SK-N-SH (cell line): ENCODE results near the gene TMEM132D. TPM values are rescaled to one million over a fixed set of nuclear protein-coding genes. Genes with fewer than 3 reads are reported as not detected.
"Not testable (repeated sequence)": the region's sequence is repeated elsewhere in the genome, so short reads cannot be mapped to it uniquely, and the experiment has no call there.

Source experiments
- CTCF ChIA-PET: fragments of 300-600, 350-600 bp; formaldehyde crosslinking; extraction: SDS; loops from one replicate; lab custom pipeline; 2021; lab: Yijun Ruan, JAX
- POLR2A ChIA-PET: fragments of 350-600 bp; sonication (Branson Sonifier 250); formaldehyde crosslinking; extraction: SDS; loops from one replicate; lab custom pipeline; 2020; ENCODE audit warnings: antibody characterized with exemption, inconsistent platforms; lab: Yijun Ruan, JAX
- DNase-seq: peaks from one replicate; pipeline ENCODE4 v3.0.0; 2012
- H2AFZ ChIP-seq: fragments of 200-600 bp; sonication (generic); 2 replicates; pipeline ENCODE4 v1.8.1; 2016; ENCODE audit warnings: antibody characterized with exemption, mild to moderate bottlenecking, low read depth
- H3F3A ChIP-seq: fragments of 200-600 bp; sonication (generic); replicated peaks from 2 replicates; pipeline ENCODE3; 2016; ENCODE audit warnings: antibody characterized with exemption, mild to moderate bottlenecking; ENCODE audit not compliant: insufficient read depth
- H3K27ac ChIP-seq, 2 experiments: fragments of 200-500 bp in 1 of 2; fragments of 200-600 bp in 1 of 2; sonication (Bioruptor generic) in 1 of 2; sonication (generic), shearing (Covaris generic) in 1 of 2; 2 replicates each; pipeline versions ENCODE4 v1.5.1 to v1.6.1; 2014 to 2016; ENCODE audit warnings: low read depth in 2 of 2, inconsistent platforms in 1 of 2, low read length in 1 of 2, mild to moderate bottlenecking in 1 of 2, mixed read lengths in 1 of 2
- H3K27me3 ChIP-seq: fragments of 200-600 bp; sonication (generic), shearing (Covaris generic); 2 replicates; pipeline ENCODE4 v1.6.1; 2016; ENCODE audit warnings: mixed run types; ENCODE audit not compliant: insufficient read depth
- H3K36me3 ChIP-seq, 2 experiments: fragments of 200-500 bp in 1 of 2; fragments of 200-600 bp in 1 of 2; sonication (Bioruptor generic) in 1 of 2; sonication (generic) in 1 of 2; replicated peaks in 1 of 2; 2 replicates each; pipeline versions ENCODE3 to v1.5.1; 2014 to 2016; ENCODE audit warnings: low read length in 1 of 2, mild to moderate bottlenecking in 1 of 2; ENCODE audit not compliant: insufficient read depth in 2 of 2, control insufficient read depth in 1 of 2
- H3K4me1 ChIP-seq, 2 experiments: fragments of 200-500 bp in 1 of 2; fragments of 200-600 bp in 1 of 2; sonication (Bioruptor generic) in 1 of 2; sonication (generic), shearing (Covaris generic) in 1 of 2; 2 replicates each; pipeline versions ENCODE4 v1.5.1 to v1.6.1; 2014 to 2016; ENCODE audit warnings: low read depth in 1 of 2, low read length in 1 of 2, mixed run types in 1 of 2; ENCODE audit not compliant: insufficient read depth in 2 of 2, control insufficient read depth in 1 of 2
- H3K4me2 ChIP-seq: fragments of 200-600 bp; sonication (generic), shearing (Covaris generic); 2 replicates; pipeline ENCODE4 v1.6.1; 2017; ENCODE audit warnings: mixed run types
- H3K4me3 ChIP-seq, 2 experiments: fragments of 200-500 bp in 1 of 2; fragments of 200-600 bp in 1 of 2; sonication (Bioruptor generic) in 1 of 2; sonication (generic), shearing (Covaris generic) in 1 of 2; 2 replicates each; pipeline versions ENCODE4 v1.5.1 to v1.8.1; 2014 to 2016; ENCODE audit warnings: low read depth in 2 of 2, inconsistent platforms in 1 of 2, low read length in 1 of 2, mild to moderate bottlenecking in 1 of 2, mixed read lengths in 1 of 2, moderate library complexity in 1 of 2
- H3K79me2 ChIP-seq: fragments of 200-600 bp; sonication (generic); 2 replicates; pipeline ENCODE4 v1.8.1; 2017; ENCODE audit warnings: mild to moderate bottlenecking; ENCODE audit not compliant: insufficient read depth
- H3K9ac ChIP-seq: fragments of 200-600 bp; sonication (generic); 2 replicates; pipeline ENCODE4 v1.6.1; 2017; ENCODE audit warnings: mixed run types
- H3K9me2 ChIP-seq: fragments of 200-600 bp; sonication (generic); 2 replicates; pipeline ENCODE4 v1.6.1; 2017; ENCODE audit warnings: mixed run types
- H3K9me3 ChIP-seq: fragments of 200-600 bp; sonication (generic); 2 replicates; pipeline ENCODE4 v1.6.1; 2017; ENCODE audit warnings: mixed run types, mild to moderate bottlenecking, moderate library complexity
- H4K20me1 ChIP-seq: fragments of 200-600 bp; sonication (generic); 2 replicates; pipeline ENCODE4 v1.6.1; 2017; ENCODE audit warnings: mild to moderate bottlenecking, mixed run types; ENCODE audit not compliant: insufficient read depth
- EZH2phosphoT487 ChIP-seq: fragments of 200-600 bp; sonication (generic); IDR thresholded peaks from 2 replicates; pipeline ENCODE4 v1.6.1; 2017; ENCODE audit warnings: low read depth, mixed run types, mild to moderate bottlenecking, antibody characterized with exemption, moderate library complexity, borderline replicate concordance
- FOSL2 ChIP-seq: IDR thresholded peaks from 2 replicates; pipeline ENCODE4 v1.4.0; 2012; ENCODE audit warnings: low read depth, mild to moderate bottlenecking, moderate library complexity, borderline replicate concordance
- MXI1 ChIP-seq: IDR thresholded peaks from 2 replicates; pipeline ENCODE4 v1.6.1; 2012; ENCODE audit warnings: mild to moderate bottlenecking, low read depth, low read length, improper control_type of control experiment
- NFIC ChIP-seq: IDR thresholded peaks from 2 replicates; pipeline ENCODE4 v1.4.0; 2012; ENCODE audit warnings: borderline replicate concordance
- NRF1 ChIP-seq: IDR thresholded peaks from 2 replicates; pipeline ENCODE4 v1.6.1; 2012; ENCODE audit warnings: low read depth, mild to moderate bottlenecking, low read length
- PBX3 ChIP-seq: IDR thresholded peaks from 2 replicates; pipeline ENCODE4; 2012
- RCOR1 ChIP-seq: fragments of 150-350 bp; IDR thresholded peaks from 2 replicates; pipeline ENCODE4 v1.6.1; 2017; ENCODE audit warnings: antibody characterized with exemption, low read length
- RFX5 ChIP-seq: IDR thresholded peaks from 2 replicates; pipeline ENCODE4 v1.6.1; 2012; ENCODE audit warnings: mild to moderate bottlenecking, improper control_type of control experiment, low read length
- RXRA ChIP-seq: IDR thresholded peaks from 2 replicates; pipeline ENCODE4 v1.4.0; 2012; ENCODE audit warnings: low read depth, mild to moderate bottlenecking, borderline replicate concordance
- TCF12 ChIP-seq: IDR thresholded peaks from 2 replicates; pipeline ENCODE4 v1.4.0; 2012
- USF1 ChIP-seq: IDR thresholded peaks from 2 replicates; pipeline ENCODE4 v1.4.0; 2012; ENCODE audit warnings: low read depth, borderline replicate concordance
- WGBS: methylation state at CpG from one replicate; pipeline ENCODE4 v1.1.6; 2017; ENCODE audit warnings: low lambda C conversion rate; 5-methylcytosine and 5-hydroxymethylcytosine counted together
- polyA plus RNA-seq, 3 experiments: library from polyadenylated mRNA; depleted of rRNA; stranded (reverse); fragments of >200 nt; gene quantifications; 2 replicates each; pipeline ENCODE4 v1.2.3, GENCODE V29; 2012

TMEM132D gene
- polyA plus RNA-seq, 1 of the 3 experiments (the other 2 are of a cell fraction): not detected

GRCh38 chr12:129190827-129191226 is 713.0 kb downstream of the TMEM132D start:
- ChIA-PET POLR2A (no interaction called here), CTCF (no interaction called here)
- TF ChIP-seq RFX5: no peak
- no peak for TF ChIP-seq EZH2phosphoT487
- no peak for TF ChIP-seq TCF12
- no peak for TF ChIP-seq MXI1
- Histone ChIP-seq H3K27me3 (no peaks in the 10 kb centered on the region), H4K20me1 (no peaks in the 10 kb centered on the region), H3K9ac (no peak overlapping the region), H3K9me3 (no peaks in the 10 kb centered on the region), H3K4me2 (no peak overlapping the region), H3K27ac (no peak overlapping the region), H2AFZ (no peak overlapping the region), H3K9me2 (no peaks in the 10 kb centered on the region), H3K36me3 (no peaks in the 10 kb centered on the region), H3F3A (no peaks in the 10 kb centered on the region), H3K4me1 (no peaks in the 10 kb centered on the region), H3K79me2 (no peaks in the 10 kb centered on the region), H3K4me3 (no peak overlapping the region)
- no peak for DNase-seq
- 37% methylated on average over 6 of the region's 7 CpGs for WGBS

- H3K27ac ChIP-seq, H4K20me1 ChIP-seq, H3K4me2 ChIP-seq, H3K9me3 ChIP-seq, H3K36me3 ChIP-seq, H3K79me2 ChIP-seq, H3K4me1 ChIP-seq, CTCF ChIA-PET, H3K9me2 ChIP-seq, H3K27me3 ChIP-seq, H3K9ac ChIP-seq, H2AFZ ChIP-seq, H3K4me3 ChIP-seq, POLR2A ChIA-PET, DNase-seq, H3F3A ChIP-seq: not testable (repeated sequence)
- WGBS: 39% methylated on average over 4 of the region's 4 CpGs
Measured at GRCh38 chr12:129189879-129190278, 713.9 kb downstream of the TMEM132D start.

DNA sequence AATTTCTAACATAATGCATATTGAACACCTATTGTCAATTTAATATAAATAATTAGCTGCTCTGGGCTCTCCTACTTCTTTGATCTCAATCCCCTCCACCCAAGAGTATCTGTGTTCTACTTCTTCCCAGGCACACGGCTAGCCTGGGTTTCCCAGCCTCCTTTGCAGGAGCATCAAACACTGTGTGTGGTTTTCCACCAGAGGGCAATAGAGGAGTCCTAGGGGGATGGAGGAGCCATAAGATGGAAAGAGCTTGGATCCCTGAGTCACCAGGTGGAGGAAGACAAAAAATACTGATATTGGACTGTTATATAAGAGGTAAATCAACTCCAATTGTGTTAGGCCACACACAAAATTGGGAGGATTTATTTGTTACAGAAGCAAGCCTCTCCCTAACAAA is 716.9 kb downstream of the TMEM132D start:
- Histone ChIP-seq H3K27me3 (no peaks in the 10 kb centered on the region), H3K4me2 (no peak overlapping the region), H3K27ac (no peak overlapping the region), H3K9ac (no peak overlapping the region), H2AFZ (no peak overlapping the region), H3K79me2 (no peaks in the 10 kb centered on the region), H3K36me3 (no peaks in the 10 kb centered on the region), H3K9me2 (no peaks in the 10 kb centered on the region), H3K9me3 (no peaks in the 10 kb centered on the region), H4K20me1 (no peaks in the 10 kb centered on the region), H3F3A (no peaks in the 10 kb centered on the region), H3K4me1 (no peaks in the 10 kb centered on the region)
- WGBS: 22% methylated on average over 1 of the region's 1 CpG
- DNase-seq: peak; percentile 11
- POLR2A ChIA-PET: no interaction called here
- TF ChIP-seq USF1 (no peak), NFIC (no peak), RCOR1 (no peak), NRF1 (no peak), RXRA (no peak), PBX3 (no peak), RFX5 (no peak), FOSL2 (no peak), TCF12 (no peak)
- TF ChIP-seq, all 33 proteins: peak for 0
- H3K4me3 ChIP-seq: no peak overlapping the region
- CTCF ChIA-PET: no interaction called here
